H1 (cell line): ENCODE results near the gene MCF2L2. TPM values are rescaled to one million over a fixed set of nuclear protein-coding genes. Genes with fewer than 3 reads are reported as not detected.

Experiments
- CTCF ChIA-PET: fragments of 300-600 bp; sonication (Branson Sonifier 250); formaldehyde crosslinking; loops from one replicate; lab custom pipeline; 2021; ENCODE audit not compliant: partially characterized antibody; lab: Charles Lee
- POLR2A ChIA-PET: fragments of 300-600 bp; sonication (Branson Sonifier 250); formaldehyde crosslinking; loops from one replicate; lab custom pipeline; 2021; ENCODE audit warnings: inconsistent platforms; ENCODE audit not compliant: partially characterized antibody; lab: Charles Lee
- DNase-seq, 2 experiments: peaks; one replicate each; pipeline versions ENCODE4 v3.0.0 to v3.0.0-alpha.2; 2010 to 2022; ENCODE audit warnings: low spot score in 2 of 2, low read depth in 1 of 2, mixed read lengths in 1 of 2
- FAIRE-seq: peaks from 2 replicates; lab custom pipeline; 2011; peaks lifted over from hg19 to GRCh38; lab: Jason Lieb, UNC
- H2AFZ ChIP-seq: 2 replicates; pipeline ENCODE4 v1.8.1; 2012; ENCODE audit warnings: low read length, inconsistent platforms
- H2AK5ac ChIP-seq: 2 replicates; pipeline ENCODE4 v1.6.1; 2013; ENCODE audit warnings: low read depth, low read length
- H2BK120ac ChIP-seq: replicated peaks from 2 replicates; pipeline ENCODE3; 2013; ENCODE audit warnings: low read depth, low read length, inconsistent platforms
- H2BK12ac ChIP-seq: 2 replicates; pipeline ENCODE4 v1.6.1; 2013; ENCODE audit warnings: low read depth, low read length
- H2BK15ac ChIP-seq: 2 replicates; pipeline ENCODE4 v1.6.1; 2013; ENCODE audit warnings: low read length
- H2BK20ac ChIP-seq: 2 replicates; pipeline ENCODE4 v1.6.1; 2013; ENCODE audit warnings: low read length
- H2BK5ac ChIP-seq: 2 replicates; pipeline ENCODE4 v1.6.1; 2013; ENCODE audit warnings: low read depth, low read length
- H3K14ac ChIP-seq: 2 replicates; pipeline ENCODE4 v1.6.1; 2013; ENCODE audit warnings: inconsistent platforms; ENCODE audit not compliant: insufficient read length
- H3K18ac ChIP-seq: 2 replicates; pipeline ENCODE4 v1.6.1; 2013; ENCODE audit warnings: low read length; ENCODE audit errors: extremely low read depth
- H3K23ac ChIP-seq: 2 replicates; pipeline ENCODE4 v1.6.1; 2013; ENCODE audit warnings: inconsistent platforms; ENCODE audit not compliant: insufficient read length
- H3K23me2 ChIP-seq: 2 replicates; pipeline ENCODE4 v1.6.1; 2013; ENCODE audit warnings: low read depth, low read length
- H3K27ac ChIP-seq: 2 replicates; pipeline ENCODE4 v1.6.1; 2011; ENCODE audit warnings: low read depth, low read length, inconsistent platforms
- H3K27me3 ChIP-seq, 4 experiments: replicated peaks in 1 of 4; 1 replicate in 1 of 4; 2 replicates in 3 of 4; pipeline versions ENCODE4 v1.6.1 to v1.8.1; 2011 to 2013; ENCODE audit warnings: low read length in 3 of 4, mild to moderate bottlenecking in 3 of 4, inconsistent platforms in 2 of 4, mixed read lengths in 2 of 4, moderate library complexity in 1 of 4; ENCODE audit not compliant: control insufficient read depth in 3 of 4, insufficient read depth in 3 of 4; ENCODE audit errors: extremely low read depth in 1 of 4
- H3K36me3 ChIP-seq, 4 experiments: 2 replicates each; pipeline versions ENCODE4 v1.6.1 to v1.8.1; 2011 to 2013; ENCODE audit warnings: mild to moderate bottlenecking in 4 of 4, low read length in 3 of 4, moderate library complexity in 2 of 4, control low read depth in 1 of 4, inconsistent platforms in 1 of 4; ENCODE audit not compliant: insufficient read depth in 4 of 4, control insufficient read depth in 2 of 4
- H3K4ac ChIP-seq: replicated peaks from 2 replicates; pipeline ENCODE3; 2013; ENCODE audit warnings: low read length, low read depth, mixed read lengths, inconsistent platforms; ENCODE audit not compliant: insufficient read length
- H3K4me1 ChIP-seq, 4 experiments: replicated peaks in 1 of 4; 1 replicate in 1 of 4; 2 replicates in 3 of 4; pipeline versions ENCODE4 v1.6.1 to v1.8.1; 2011 to 2013; ENCODE audit warnings: low read length in 3 of 4, inconsistent platforms in 2 of 4, mixed read lengths in 1 of 4; ENCODE audit not compliant: insufficient read depth in 4 of 4, control insufficient read depth in 3 of 4
- H3K4me2 ChIP-seq, 2 experiments: 2 replicates each; pipeline versions ENCODE4 v1.6.1 to v1.8.1; 2011 to 2013; ENCODE audit warnings: low read depth in 2 of 2, low read length in 2 of 2, control low read depth in 1 of 2, inconsistent platforms in 1 of 2, mild to moderate bottlenecking in 1 of 2; ENCODE audit not compliant: insufficient read depth in 1 of 2
- H3K4me3 ChIP-seq, 4 experiments: fragments of 200-600, 300-600 bp in 1 of 4; sonication (generic), shearing (Covaris generic), sonication (Bioruptor Twin) in 1 of 4; 2 replicates each; pipeline versions ENCODE4 v1.5.1 to v1.8.1; 2011 to 2016; ENCODE audit warnings: low read length in 4 of 4, low read depth in 3 of 4, control low read depth in 2 of 4, inconsistent platforms in 2 of 4, mild to moderate bottlenecking in 2 of 4, mixed read lengths in 1 of 4, moderate library complexity in 1 of 4; ENCODE audit not compliant: insufficient read depth in 2 of 4; ENCODE audit errors: extremely low read depth in 1 of 4
- H3K56ac ChIP-seq: replicated peaks from 2 replicates; pipeline ENCODE3; 2013; ENCODE audit warnings: low read depth, mild to moderate bottlenecking, mixed read lengths, low read length, inconsistent platforms; ENCODE audit not compliant: insufficient read length
- H3K79me1 ChIP-seq: 2 replicates; pipeline ENCODE4 v1.6.1; 2013; ENCODE audit warnings: low read depth, low read length, control low read depth
- H3K79me2 ChIP-seq, 2 experiments: 2 replicates each; pipeline versions ENCODE4 v1.6.1 to v1.8.1; 2012 to 2013; ENCODE audit warnings: low read length in 2 of 2, mild to moderate bottlenecking in 2 of 2, inconsistent platforms in 1 of 2; ENCODE audit not compliant: insufficient read depth in 2 of 2, control insufficient read depth in 1 of 2
- H3K9ac ChIP-seq, 4 experiments: replicated peaks in 1 of 4; 1 replicate in 1 of 4; 2 replicates in 3 of 4; pipeline versions ENCODE4 v1.6.1 to v1.8.1; 2011 to 2013; ENCODE audit warnings: low read depth in 3 of 4, low read length in 3 of 4, control low read depth in 2 of 4, mild to moderate bottlenecking in 2 of 4, moderate library complexity in 2 of 4, inconsistent platforms in 1 of 4; ENCODE audit errors: extremely low read depth in 1 of 4
- H3K9me3 ChIP-seq, 2 experiments: 2 replicates each; pipeline versions ENCODE4 v1.6.1 to v1.8.1; 2012 to 2013; ENCODE audit warnings: mild to moderate bottlenecking in 2 of 2, moderate library complexity in 2 of 2, control low read depth in 1 of 2, inconsistent platforms in 1 of 2, low read depth in 1 of 2, low read length in 1 of 2, mixed read lengths in 1 of 2; ENCODE audit not compliant: insufficient read depth in 2 of 2
- H4K20me1 ChIP-seq, 2 experiments: replicated peaks in 1 of 2; 2 replicates each; pipeline versions ENCODE3 to v1.8.1; 2011 to 2013; ENCODE audit warnings: inconsistent platforms in 2 of 2, low read length in 2 of 2, mild to moderate bottlenecking in 1 of 2; ENCODE audit not compliant: insufficient read depth in 2 of 2, control insufficient read depth in 1 of 2
- H4K5ac ChIP-seq: 2 replicates; pipeline ENCODE4 v1.6.1; 2013; ENCODE audit warnings: low read length, low read depth, mixed read lengths, inconsistent platforms; ENCODE audit not compliant: insufficient read length
- H4K8ac ChIP-seq: 2 replicates; pipeline ENCODE4 v1.8.0; 2013; ENCODE audit warnings: mild to moderate bottlenecking, moderate library complexity, low read length, inconsistent platforms; ENCODE audit not compliant: insufficient read depth; ENCODE audit errors: extremely low read depth
- H4K91ac ChIP-seq: replicated peaks from 2 replicates; pipeline ENCODE3; 2013; ENCODE audit warnings: low read length, mixed read lengths, inconsistent platforms; ENCODE audit not compliant: insufficient read length
- BCL11A ChIP-seq, 2 experiments: IDR thresholded peaks; one replicate each; pipeline ENCODE4 v1.6.1; 2011; ENCODE audit warnings: low read depth in 2 of 2, low read length in 2 of 2, mild to moderate bottlenecking in 2 of 2
- CBX5 ChIP-seq: fragments of 300-800, 300-1000 bp; sonication (generic); IDR thresholded peaks from 2 replicates; pipeline ENCODE4 v1.7.1; 2016; ENCODE audit warnings: antibody characterized with exemption, low read length, low read depth
- CEBPB ChIP-seq: IDR thresholded peaks from 2 replicates; pipeline ENCODE4 v1.6.1; 2012; ENCODE audit warnings: low read depth, low read length
- JUN ChIP-seq: IDR thresholded peaks from 2 replicates; pipeline ENCODE4 v1.6.1; 2011; ENCODE audit warnings: low read depth, mild to moderate bottlenecking, improper control_type of control experiment, low read length
- NANOG ChIP-seq: IDR thresholded peaks from 2 replicates; pipeline ENCODE4 v1.6.1; 2011; ENCODE audit warnings: low read length, low read depth, mild to moderate bottlenecking, inconsistent platforms; ENCODE audit not compliant: insufficient read depth, poor library complexity, severe bottlenecking
- POLR2A ChIP-seq, 2 experiments: IDR thresholded peaks; 1 replicate in 1 of 2; 2 replicates in 1 of 2; pipeline ENCODE4 v1.6.1; 2011; ENCODE audit warnings: low read depth in 2 of 2, low read length in 2 of 2, mild to moderate bottlenecking in 2 of 2; ENCODE audit errors: control extremely low read depth in 1 of 2
- RNF2 ChIP-seq: fragments of 200-900, 300-1000 bp; sonication (generic); IDR thresholded peaks from 2 replicates; pipeline ENCODE4 v1.7.1; 2016; ENCODE audit warnings: borderline replicate concordance, low read depth, mild to moderate bottlenecking, antibody characterized with exemption, low read length; ENCODE audit not compliant: poor library complexity, severe bottlenecking; ENCODE audit errors: missing control alignments
- TCF12 ChIP-seq: IDR thresholded peaks from 2 replicates; pipeline ENCODE4 v1.6.1; 2011; ENCODE audit warnings: low read depth, mild to moderate bottlenecking, low read length
- TEAD4 ChIP-seq: IDR thresholded peaks from 2 replicates; pipeline ENCODE4 v1.6.1; 2012; ENCODE audit warnings: low read depth, low read length, inconsistent platforms, mixed read lengths
- WGBS, 2 experiments: shearing (Covaris generic) in 1 of 2; methylation state at CpG; one replicate each; pipeline versions ENCODE4 v1.1.6 to v1.1.7; 2013 to 2015; ENCODE audit warnings: low lambda C conversion rate in 2 of 2, mixed read lengths in 2 of 2, inconsistent platforms in 1 of 2, low coverage in 1 of 2, missing lambda C conversion rate in 1 of 2; ENCODE audit not compliant: insufficient replicate concordance in 2 of 2, insufficient coverage in 1 of 2, insufficient read length in 1 of 2; ENCODE audit errors: extremely low coverage in 1 of 2, missing lambda C conversion rate in 1 of 2; 5-methylcytosine and 5-hydroxymethylcytosine counted together
- polyA plus RNA-seq, 7 experiments: library from polyadenylated mRNA; depleted of rRNA in 3 of 7; stranded (reverse) in 5 of 7; unstranded in 2 of 7; fragments of >200 nt in 5 of 7; fragments of 200-250 nt in 2 of 7; gene quantifications; 1 replicate in 5 of 7; 2 replicates in 1 of 7; 4 replicates in 1 of 7; pipeline versions ENCODE4 v1.2.1 to v1.2.3, GENCODE V29; 2011 to 2013; ENCODE audit warnings: missing spikeins in 2 of 7, mixed read lengths in 2 of 7
- total RNA-seq: library from RNA; stranded (reverse); fragmentation: NEBNext Ultra II Directional; extraction: Animal tissue kit (Norgen Biotek cat#: 25700); gene quantifications from 2 replicates; pipeline ENCODE4 v1.2.1, GENCODE V29; 2021

Gene MCF2L2
- total and polyA plus RNA-seq, 2 of the 8 experiments (the other 6 are each of a cell fraction or from before 2014, with no cell fraction given), result 4.1 to 13.7 TPM

- H3K23me2 ChIP-seq, result no peaks in the 10 kb centered on the region
- no peaks in the 10 kb centered on the region for H3K27me3 ChIP-seq
- H3K27ac ChIP-seq, result no peak overlapping the region
- H2AFZ ChIP-seq, result no peak overlapping the region
- no peak overlapping the region for H3K9ac ChIP-seq
- TF ChIP-seq POLR2A (IDR thresholded peaks at IDR 0.05; ENCODE audit: control extremely low read depth in 1 of 2, low read depth in 2 of 2, low read length in 2 of 2) (no peak), CEBPB (no peak), RNF2 (no peak), NANOG (no peak), CBX5 (no peak), TEAD4 (no peak), JUN (no peak), BCL11A (IDR thresholded peaks at IDR 0.05; ENCODE audit: low read depth in 2 of 2, low read length in 2 of 2) (no peak), TCF12 (no peak)
- H3K56ac ChIP-seq, result no peak overlapping the region
- DNase-seq, result no peak
- no peak overlapping the region for H2BK20ac ChIP-seq
- H4K8ac ChIP-seq, result no peak overlapping the region
- H2BK12ac ChIP-seq, result no peak overlapping the region
- no peak overlapping the region for H3K4me3 ChIP-seq
- H4K91ac ChIP-seq, result no peak overlapping the region
- H4K5ac ChIP-seq, result no peak overlapping the region
- no peak overlapping the region for H2BK15ac ChIP-seq
- H3K18ac ChIP-seq, result no peak overlapping the region
- no peak overlapping the region for H3K4me2 ChIP-seq
- H3K14ac ChIP-seq, result no peak overlapping the region
- no peak overlapping the region for H2AK5ac ChIP-seq
- ChIA-PET CTCF (no interaction called here), POLR2A (interaction anchor here (0.6 kb wide), 1 partner anchor 22 kb away, joined by 3 read pairs; no protein-coding TSS in a partner anchor)
- H3K36me3 ChIP-seq, result no peaks in the 10 kb centered on the region
- no peaks in the 10 kb centered on the region for H3K9me3 ChIP-seq
- no peak overlapping the region for H3K4ac ChIP-seq
- no peak overlapping the region for H3K23ac ChIP-seq
- no peaks in the 10 kb centered on the region for H4K20me1 ChIP-seq
- no peak overlapping the region for H2BK5ac ChIP-seq
- no peaks in the 10 kb centered on the region for H3K4me1 ChIP-seq
- no peaks in the 10 kb centered on the region for H3K79me2 ChIP-seq
- 84% methylated on average over 3 of the region's 3 CpGs; no CpG with 5 or more reads in 1 of the 2 experiments for WGBS, 2 experiments
- no peak for FAIRE-seq
- H3K79me1 ChIP-seq, result no peaks in the 10 kb centered on the region
- no peak overlapping the region for H2BK120ac ChIP-seq
Measured at GRCh38 chr3:183230826-183231225, 197.6 kb downstream of the MCF2L2 start.
